ENCODE results near the gene GLIS2.

DNA sequence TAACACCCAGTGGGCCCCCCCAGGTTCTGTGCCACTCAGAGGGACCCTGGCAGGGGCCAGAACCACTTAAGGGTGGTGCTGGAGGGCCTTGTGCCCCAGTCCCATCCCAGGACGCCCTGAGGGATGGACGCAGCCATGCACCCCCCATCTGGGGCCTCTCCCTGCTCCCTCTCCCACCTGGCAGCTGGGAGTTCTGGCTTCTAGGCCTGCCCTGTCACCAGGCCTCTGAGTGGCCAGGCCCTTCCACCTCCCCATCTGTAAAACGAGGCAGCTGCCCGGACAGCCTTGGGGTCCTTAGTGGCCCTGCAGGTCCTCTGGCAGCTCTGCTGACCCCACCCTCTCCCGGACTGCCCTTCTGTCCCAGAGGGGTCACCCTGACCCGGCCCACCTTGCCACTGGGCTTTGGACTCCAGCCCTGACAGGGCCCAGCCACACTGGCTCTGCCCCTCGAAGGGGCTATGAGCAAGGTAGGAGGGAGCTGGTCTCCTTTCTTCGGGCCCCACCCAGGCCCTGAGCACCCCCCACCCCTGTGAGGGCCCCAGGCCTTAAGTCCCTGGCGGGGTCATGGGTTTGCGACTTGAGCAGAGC lies 22.9 kb downstream of the GLIS2 start:
- TF ChIP-seq, protein P1, sequence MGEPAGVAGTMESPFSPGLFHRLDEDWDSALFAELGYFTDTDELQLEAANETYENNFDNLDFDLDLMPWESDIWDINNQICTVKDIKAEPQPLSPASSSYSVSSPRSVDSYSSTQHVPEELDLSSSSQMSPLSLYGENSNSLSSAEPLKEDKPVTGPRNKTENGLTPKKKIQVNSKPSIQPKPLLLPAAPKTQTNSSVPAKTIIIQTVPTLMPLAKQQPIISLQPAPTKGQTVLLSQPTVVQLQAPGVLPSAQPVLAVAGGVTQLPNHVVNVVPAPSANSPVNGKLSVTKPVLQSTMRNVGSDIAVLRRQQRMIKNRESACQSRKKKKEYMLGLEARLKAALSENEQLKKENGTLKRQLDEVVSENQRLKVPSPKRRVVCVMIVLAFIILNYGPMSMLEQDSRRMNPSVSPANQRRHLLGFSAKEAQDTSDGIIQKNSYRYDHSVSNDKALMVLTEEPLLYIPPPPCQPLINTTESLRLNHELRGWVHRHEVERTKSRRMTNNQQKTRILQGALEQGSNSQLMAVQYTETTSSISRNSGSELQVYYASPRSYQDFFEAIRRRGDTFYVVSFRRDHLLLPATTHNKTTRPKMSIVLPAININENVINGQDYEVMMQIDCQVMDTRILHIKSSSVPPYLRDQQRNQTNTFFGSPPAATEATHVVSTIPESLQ (CRISPR knock-in tag; IDR thresholded peaks at IDR 0.05): no peak
- TF ChIP-seq, protein P2, sequence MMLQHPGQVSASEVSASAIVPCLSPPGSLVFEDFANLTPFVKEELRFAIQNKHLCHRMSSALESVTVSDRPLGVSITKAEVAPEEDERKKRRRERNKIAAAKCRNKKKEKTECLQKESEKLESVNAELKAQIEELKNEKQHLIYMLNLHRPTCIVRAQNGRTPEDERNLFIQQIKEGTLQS (CRISPR knock-in tag; conservative IDR thresholded peaks at IDR 0.05): no peak
- TF ChIP-seq, protein P3, sequence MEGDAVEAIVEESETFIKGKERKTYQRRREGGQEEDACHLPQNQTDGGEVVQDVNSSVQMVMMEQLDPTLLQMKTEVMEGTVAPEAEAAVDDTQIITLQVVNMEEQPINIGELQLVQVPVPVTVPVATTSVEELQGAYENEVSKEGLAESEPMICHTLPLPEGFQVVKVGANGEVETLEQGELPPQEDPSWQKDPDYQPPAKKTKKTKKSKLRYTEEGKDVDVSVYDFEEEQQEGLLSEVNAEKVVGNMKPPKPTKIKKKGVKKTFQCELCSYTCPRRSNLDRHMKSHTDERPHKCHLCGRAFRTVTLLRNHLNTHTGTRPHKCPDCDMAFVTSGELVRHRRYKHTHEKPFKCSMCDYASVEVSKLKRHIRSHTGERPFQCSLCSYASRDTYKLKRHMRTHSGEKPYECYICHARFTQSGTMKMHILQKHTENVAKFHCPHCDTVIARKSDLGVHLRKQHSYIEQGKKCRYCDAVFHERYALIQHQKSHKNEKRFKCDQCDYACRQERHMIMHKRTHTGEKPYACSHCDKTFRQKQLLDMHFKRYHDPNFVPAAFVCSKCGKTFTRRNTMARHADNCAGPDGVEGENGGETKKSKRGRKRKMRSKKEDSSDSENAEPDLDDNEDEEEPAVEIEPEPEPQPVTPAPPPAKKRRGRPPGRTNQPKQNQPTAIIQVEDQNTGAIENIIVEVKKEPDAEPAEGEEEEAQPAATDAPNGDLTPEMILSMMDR (IDR thresholded peaks at IDR 0.05): no peak
- TF ChIP-seq, protein P4, sequence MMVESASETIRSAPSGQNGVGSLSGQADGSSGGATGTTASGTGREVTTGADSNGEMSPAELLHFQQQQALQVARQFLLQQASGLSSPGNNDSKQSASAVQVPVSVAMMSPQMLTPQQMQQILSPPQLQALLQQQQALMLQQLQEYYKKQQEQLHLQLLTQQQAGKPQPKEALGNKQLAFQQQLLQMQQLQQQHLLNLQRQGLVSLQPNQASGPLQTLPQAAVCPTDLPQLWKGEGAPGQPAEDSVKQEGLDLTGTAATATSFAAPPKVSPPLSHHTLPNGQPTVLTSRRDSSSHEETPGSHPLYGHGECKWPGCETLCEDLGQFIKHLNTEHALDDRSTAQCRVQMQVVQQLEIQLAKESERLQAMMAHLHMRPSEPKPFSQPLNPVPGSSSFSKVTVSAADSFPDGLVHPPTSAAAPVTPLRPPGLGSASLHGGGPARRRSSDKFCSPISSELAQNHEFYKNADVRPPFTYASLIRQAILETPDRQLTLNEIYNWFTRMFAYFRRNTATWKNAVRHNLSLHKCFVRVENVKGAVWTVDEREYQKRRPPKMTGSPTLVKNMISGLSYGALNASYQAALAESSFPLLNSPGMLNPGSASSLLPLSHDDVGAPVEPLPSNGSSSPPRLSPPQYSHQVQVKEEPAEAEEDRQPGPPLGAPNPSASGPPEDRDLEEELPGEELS (CRISPR knock-in tag; IDR thresholded peaks at IDR 0.05): no peak
- TF ChIP-seq, protein P5, sequence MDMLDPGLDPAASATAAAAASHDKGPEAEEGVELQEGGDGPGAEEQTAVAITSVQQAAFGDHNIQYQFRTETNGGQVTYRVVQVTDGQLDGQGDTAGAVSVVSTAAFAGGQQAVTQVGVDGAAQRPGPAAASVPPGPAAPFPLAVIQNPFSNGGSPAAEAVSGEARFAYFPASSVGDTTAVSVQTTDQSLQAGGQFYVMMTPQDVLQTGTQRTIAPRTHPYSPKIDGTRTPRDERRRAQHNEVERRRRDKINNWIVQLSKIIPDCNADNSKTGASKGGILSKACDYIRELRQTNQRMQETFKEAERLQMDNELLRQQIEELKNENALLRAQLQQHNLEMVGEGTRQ (CRISPR knock-in tag; IDR thresholded peaks at IDR 0.05): no peak
- TF ChIP-seq ZNF423 (CRISPR knock-in tag; IDR thresholded peaks at IDR 0.05) (no peak), SMAD3 (CRISPR knock-in tag; IDR thresholded peaks at IDR 0.05; ENCODE audit: borderline replicate concordance) (no peak), CREB1 (CRISPR knock-in tag; IDR thresholded peaks at IDR 0.05) (no peak), ELF4 (CRISPR knock-in tag; IDR thresholded peaks at IDR 0.05; ENCODE audit: low read depth) (no peak), NR1H2 (CRISPR knock-in tag; IDR thresholded peaks at IDR 0.05) (no peak)
- TF ChIP-seq, protein P6, sequence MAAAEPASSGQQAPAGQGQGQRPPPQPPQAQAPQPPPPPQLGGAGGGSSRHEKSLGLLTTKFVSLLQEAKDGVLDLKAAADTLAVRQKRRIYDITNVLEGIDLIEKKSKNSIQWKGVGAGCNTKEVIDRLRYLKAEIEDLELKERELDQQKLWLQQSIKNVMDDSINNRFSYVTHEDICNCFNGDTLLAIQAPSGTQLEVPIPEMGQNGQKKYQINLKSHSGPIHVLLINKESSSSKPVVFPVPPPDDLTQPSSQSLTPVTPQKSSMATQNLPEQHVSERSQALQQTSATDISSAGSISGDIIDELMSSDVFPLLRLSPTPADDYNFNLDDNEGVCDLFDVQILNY (CRISPR knock-in tag; IDR thresholded peaks at IDR 0.05): no peak
